Urinary bladder (tissue), 4 donors: ENCODE data around the gene BCL3. TPM values are rescaled to one million over a fixed set of nuclear protein-coding genes. Genes with fewer than 3 reads are reported as not detected.

ENCODE experiments used
- DNase-seq: peaks from one replicate; pipeline ENCODE4 v3.0.0-alpha.2; 2015; ENCODE audit errors: extremely low spot score
- H3K27ac ChIP-seq: one replicate; pipeline ENCODE4 v1.5.1; 2013; ENCODE audit warnings: low read depth, mild to moderate bottlenecking, moderate library complexity
- H3K36me3 ChIP-seq: one replicate; pipeline ENCODE4 v1.6.1; 2013; ENCODE audit warnings: mild to moderate bottlenecking, moderate library complexity; ENCODE audit not compliant: insufficient read depth
- H3K4me1 ChIP-seq: one replicate; pipeline ENCODE4 v1.6.1; 2013; ENCODE audit warnings: mild to moderate bottlenecking, moderate library complexity; ENCODE audit not compliant: insufficient read depth
- H3K4me3 ChIP-seq: one replicate; pipeline ENCODE4 v1.5.1; 2013; ENCODE audit warnings: low read depth, low read length
- WGBS: extraction: QIAGEN DNeasy Blood & Tissue Kit; methylation state at CpG from one replicate; pipeline ENCODE4 v1.1.7; 2013; 5-methylcytosine and 5-hydroxymethylcytosine counted together
- polyA plus RNA-seq: library from polyadenylated mRNA; stranded (reverse); fragments of 200-250 nt; gene quantifications from one replicate; pipeline ENCODE4 v1.2.3, GENCODE V29; 2013
- total RNA-seq: library from RNA; depleted of rRNA; stranded (reverse); fragments of >200 nt; gene quantifications from one replicate; pipeline ENCODE4 v1.2.3, GENCODE V29; 2014
- donor health status: healthy with polysubstance abuse.
- donor health status: healthy.

Gene BCL3
- total and polyA plus RNA-seq, 2 donors = 2.5 to 93.0 TPM

GRCh38 chr19:44741841-44742329, 6.6 kb upstream of the BCL3 start:
- Histone ChIP-seq H3K4me3 (no peak overlapping the region), H3K36me3 (no peaks in the 10 kb centered on the region), H3K27ac (peak overlapping the region; percentile 90), H3K4me1 (no peaks in the 10 kb centered on the region)
- WGBS = 2% methylated on average over 13 of the region's 13 CpGs
- DNase-seq = peak; percentile 85

GRCh38 chr19:44742330-44743061, 6.0 kb upstream of the BCL3 start:
- Histone ChIP-seq H3K27ac (peak overlapping the region; percentile 84), H3K4me3 (no peak overlapping the region), H3K36me3 (no peaks in the 10 kb centered on the region), H3K4me1 (no peaks in the 10 kb centered on the region)
- 56% methylated on average over 20 of the region's 20 CpGs for WGBS
- DNase-seq = no peak

- WGBS = 67% methylated on average over 3 of the region's 3 CpGs
- Histone ChIP-seq H3K36me3 (no peaks in the 10 kb centered on the region), H3K4me3 (no peak overlapping the region), H3K27ac (no peak overlapping the region), H3K4me1 (no peaks in the 10 kb centered on the region)
- no peak for DNase-seq
These were observed 3.6 kb upstream of the BCL3 start for GRCh38 chr19:44744871-44745332.

- WGBS = 26% methylated on average over 10 of the region's 10 CpGs
- H3K27ac ChIP-seq = peak overlapping the region; percentile 33
- H3K4me3 ChIP-seq = no peak overlapping the region
- DNase-seq = no peak
- H3K36me3 ChIP-seq = no peaks in the 10 kb centered on the region
- H3K4me1 ChIP-seq = no peaks in the 10 kb centered on the region
These were observed 3.1 kb upstream of the BCL3 start for GRCh38 chr19:44745341-44745831.

- no peak overlapping the region for H3K4me3 ChIP-seq
- DNase-seq = no peak
- no peaks in the 10 kb centered on the region for H3K36me3 ChIP-seq
- peak overlapping the region; percentile 33 for H3K27ac ChIP-seq
- 77% methylated on average over 4 of the region's 4 CpGs for WGBS
- H3K4me1 ChIP-seq = no peaks in the 10 kb centered on the region
These were observed 2.5 kb upstream of the BCL3 start for GRCh38 chr19:44745887-44746600.

- no peaks in the 10 kb centered on the region for H3K36me3 ChIP-seq
- no peak for DNase-seq
- H3K27ac ChIP-seq = peak overlapping the region; percentile 77
- H3K4me1 ChIP-seq = no peaks in the 10 kb centered on the region
- WGBS = 73% methylated on average over 5 of the region's 5 CpGs
- H3K4me3 ChIP-seq = no peak overlapping the region
These were observed 1.9 kb upstream of the BCL3 start for GRCh38 chr19:44746616-44746945.

- DNase-seq = peak; percentile 87
- Histone ChIP-seq H3K4me3 (peak overlapping the region; percentile 89), H3K36me3 (no peaks in the 10 kb centered on the region), H3K27ac (peak overlapping the region; percentile 77), H3K4me1 (no peaks in the 10 kb centered on the region)
- 7% methylated on average over 34 of the region's 34 CpGs for WGBS
These were observed 1.4 kb upstream of the BCL3 start for GRCh38 chr19:44746946-44747738.

- Histone ChIP-seq H3K4me1 (no peaks in the 10 kb centered on the region), H3K27ac (peak overlapping the region; percentile 73), H3K4me3 (peak overlapping the region; percentile 89), H3K36me3 (no peaks in the 10 kb centered on the region)
- WGBS = 1% methylated on average over 26 of the region's 26 CpGs
- no peak for DNase-seq
These were observed 626 bp upstream of the BCL3 start for GRCh38 chr19:44747739-44748425.

- no peak for DNase-seq
- peak overlapping the region; percentile 89 for H3K4me3 ChIP-seq
- WGBS = 20% methylated on average over 1 of the region's 1 CpG
- H3K27ac ChIP-seq = peak overlapping the region; percentile 90
- no peaks in the 10 kb centered on the region for H3K36me3 ChIP-seq
- no peaks in the 10 kb centered on the region for H3K4me1 ChIP-seq
These were observed 784 bp downstream of the BCL3 start for GRCh38 chr19:44749292-44749691.

GRCh38 chr19:44749994-44750393, 1.5 kb downstream of the BCL3 start:
- Histone ChIP-seq H3K4me3 (peak overlapping the region; percentile 89), H3K4me1 (no peaks in the 10 kb centered on the region), H3K27ac (no peak overlapping the region), H3K36me3 (no peaks in the 10 kb centered on the region)
- 75% methylated on average over 10 of the region's 10 CpGs for WGBS
- DNase-seq = no peak

GRCh38 chr19:44752123-44752815, 3.8 kb downstream of the BCL3 start:
- Histone ChIP-seq H3K36me3 (no peaks in the 10 kb centered on the region), H3K27ac (no peak overlapping the region), H3K4me1 (no peaks in the 10 kb centered on the region), H3K4me3 (no peak overlapping the region)
- 72% methylated on average over 8 of the region's 8 CpGs for WGBS
- no peak for DNase-seq

GRCh38 chr19:44752816-44753625, 4.5 kb downstream of the BCL3 start:
- H3K36me3 ChIP-seq = no peaks in the 10 kb centered on the region
- 14% methylated on average over 18 of the region's 18 CpGs for WGBS
- no peaks in the 10 kb centered on the region for H3K4me1 ChIP-seq

More at GRCh38 chr19:44752816-44753625, 4.5 kb downstream of the BCL3 start:
- DNase-seq = no peak
- Histone ChIP-seq H3K4me3 (peak overlapping the region; percentile 38), H3K27ac (peak overlapping the region; percentile 78)
